H1 (cell line): Measurements from ENCODE around the gene ZNF709. TPM values are rescaled to one million over a fixed set of nuclear protein-coding genes. Genes with fewer than 3 reads are reported as not detected.

Source experiments
- CTCF ChIA-PET: fragments of 300-600 bp; sonication (Branson Sonifier 250); formaldehyde crosslinking; loops from one replicate; lab custom pipeline; 2021; ENCODE audit not compliant: partially characterized antibody; lab: Charles Lee
- POLR2A ChIA-PET: fragments of 300-600 bp; sonication (Branson Sonifier 250); formaldehyde crosslinking; loops from one replicate; lab custom pipeline; 2021; ENCODE audit warnings: inconsistent platforms; ENCODE audit not compliant: partially characterized antibody; lab: Charles Lee
- DNase-seq, 2 experiments: peaks; one replicate each; pipeline versions ENCODE4 v3.0.0 to v3.0.0-alpha.2; 2010 to 2022; ENCODE audit warnings: low spot score in 2 of 2, low read depth in 1 of 2, mixed read lengths in 1 of 2
- FAIRE-seq: peaks from 2 replicates; lab custom pipeline; 2011; peaks lifted over from hg19 to GRCh38; lab: Jason Lieb, UNC
- H2AFZ ChIP-seq: 2 replicates; pipeline ENCODE4 v1.8.1; 2012; ENCODE audit warnings: low read length, inconsistent platforms
- H2AK5ac ChIP-seq: 2 replicates; pipeline ENCODE4 v1.6.1; 2013; ENCODE audit warnings: low read depth, low read length
- H2BK120ac ChIP-seq: replicated peaks from 2 replicates; pipeline ENCODE3; 2013; ENCODE audit warnings: low read depth, low read length, inconsistent platforms
- H2BK12ac ChIP-seq: 2 replicates; pipeline ENCODE4 v1.6.1; 2013; ENCODE audit warnings: low read depth, low read length
- H2BK15ac ChIP-seq: 2 replicates; pipeline ENCODE4 v1.6.1; 2013; ENCODE audit warnings: low read length
- H2BK20ac ChIP-seq: 2 replicates; pipeline ENCODE4 v1.6.1; 2013; ENCODE audit warnings: low read length
- H2BK5ac ChIP-seq: 2 replicates; pipeline ENCODE4 v1.6.1; 2013; ENCODE audit warnings: low read depth, low read length
- H3K14ac ChIP-seq: 2 replicates; pipeline ENCODE4 v1.6.1; 2013; ENCODE audit warnings: inconsistent platforms; ENCODE audit not compliant: insufficient read length
- H3K18ac ChIP-seq: 2 replicates; pipeline ENCODE4 v1.6.1; 2013; ENCODE audit warnings: low read length; ENCODE audit errors: extremely low read depth
- H3K23ac ChIP-seq: 2 replicates; pipeline ENCODE4 v1.6.1; 2013; ENCODE audit warnings: inconsistent platforms; ENCODE audit not compliant: insufficient read length
- H3K23me2 ChIP-seq: 2 replicates; pipeline ENCODE4 v1.6.1; 2013; ENCODE audit warnings: low read depth, low read length
- H3K27ac ChIP-seq: 2 replicates; pipeline ENCODE4 v1.6.1; 2011; ENCODE audit warnings: low read depth, low read length, inconsistent platforms
- H3K27me3 ChIP-seq, 4 experiments: replicated peaks in 1 of 4; 1 replicate in 1 of 4; 2 replicates in 3 of 4; pipeline versions ENCODE4 v1.6.1 to v1.8.1; 2011 to 2013; ENCODE audit warnings: low read length in 3 of 4, mild to moderate bottlenecking in 3 of 4, inconsistent platforms in 2 of 4, mixed read lengths in 2 of 4, moderate library complexity in 1 of 4; ENCODE audit not compliant: control insufficient read depth in 3 of 4, insufficient read depth in 3 of 4; ENCODE audit errors: extremely low read depth in 1 of 4
- H3K36me3 ChIP-seq, 4 experiments: 2 replicates each; pipeline versions ENCODE4 v1.6.1 to v1.8.1; 2011 to 2013; ENCODE audit warnings: mild to moderate bottlenecking in 4 of 4, low read length in 3 of 4, moderate library complexity in 2 of 4, control low read depth in 1 of 4, inconsistent platforms in 1 of 4; ENCODE audit not compliant: insufficient read depth in 4 of 4, control insufficient read depth in 2 of 4
- H3K4ac ChIP-seq: replicated peaks from 2 replicates; pipeline ENCODE3; 2013; ENCODE audit warnings: low read length, low read depth, mixed read lengths, inconsistent platforms; ENCODE audit not compliant: insufficient read length
- H3K4me1 ChIP-seq, 4 experiments: replicated peaks in 1 of 4; 1 replicate in 1 of 4; 2 replicates in 3 of 4; pipeline versions ENCODE4 v1.6.1 to v1.8.1; 2011 to 2013; ENCODE audit warnings: low read length in 3 of 4, inconsistent platforms in 2 of 4, mixed read lengths in 1 of 4; ENCODE audit not compliant: insufficient read depth in 4 of 4, control insufficient read depth in 3 of 4
- H3K4me2 ChIP-seq, 2 experiments: 2 replicates each; pipeline versions ENCODE4 v1.6.1 to v1.8.1; 2011 to 2013; ENCODE audit warnings: low read depth in 2 of 2, low read length in 2 of 2, control low read depth in 1 of 2, inconsistent platforms in 1 of 2, mild to moderate bottlenecking in 1 of 2; ENCODE audit not compliant: insufficient read depth in 1 of 2
- H3K4me3 ChIP-seq, 4 experiments: fragments of 200-600, 300-600 bp in 1 of 4; sonication (generic), shearing (Covaris generic), sonication (Bioruptor Twin) in 1 of 4; 2 replicates each; pipeline versions ENCODE4 v1.5.1 to v1.8.1; 2011 to 2016; ENCODE audit warnings: low read length in 4 of 4, low read depth in 3 of 4, control low read depth in 2 of 4, inconsistent platforms in 2 of 4, mild to moderate bottlenecking in 2 of 4, mixed read lengths in 1 of 4, moderate library complexity in 1 of 4; ENCODE audit not compliant: insufficient read depth in 2 of 4; ENCODE audit errors: extremely low read depth in 1 of 4
- H3K56ac ChIP-seq: replicated peaks from 2 replicates; pipeline ENCODE3; 2013; ENCODE audit warnings: low read depth, mild to moderate bottlenecking, mixed read lengths, low read length, inconsistent platforms; ENCODE audit not compliant: insufficient read length
- H3K79me1 ChIP-seq: 2 replicates; pipeline ENCODE4 v1.6.1; 2013; ENCODE audit warnings: low read depth, low read length, control low read depth
- H3K79me2 ChIP-seq, 2 experiments: 2 replicates each; pipeline versions ENCODE4 v1.6.1 to v1.8.1; 2012 to 2013; ENCODE audit warnings: low read length in 2 of 2, mild to moderate bottlenecking in 2 of 2, inconsistent platforms in 1 of 2; ENCODE audit not compliant: insufficient read depth in 2 of 2, control insufficient read depth in 1 of 2
- H3K9ac ChIP-seq, 4 experiments: replicated peaks in 1 of 4; 1 replicate in 1 of 4; 2 replicates in 3 of 4; pipeline versions ENCODE4 v1.6.1 to v1.8.1; 2011 to 2013; ENCODE audit warnings: low read depth in 3 of 4, low read length in 3 of 4, control low read depth in 2 of 4, mild to moderate bottlenecking in 2 of 4, moderate library complexity in 2 of 4, inconsistent platforms in 1 of 4; ENCODE audit errors: extremely low read depth in 1 of 4
- H3K9me3 ChIP-seq, 2 experiments: 2 replicates each; pipeline versions ENCODE4 v1.6.1 to v1.8.1; 2012 to 2013; ENCODE audit warnings: mild to moderate bottlenecking in 2 of 2, moderate library complexity in 2 of 2, control low read depth in 1 of 2, inconsistent platforms in 1 of 2, low read depth in 1 of 2, low read length in 1 of 2, mixed read lengths in 1 of 2; ENCODE audit not compliant: insufficient read depth in 2 of 2
- H4K20me1 ChIP-seq, 2 experiments: replicated peaks in 1 of 2; 2 replicates each; pipeline versions ENCODE3 to v1.8.1; 2011 to 2013; ENCODE audit warnings: inconsistent platforms in 2 of 2, low read length in 2 of 2, mild to moderate bottlenecking in 1 of 2; ENCODE audit not compliant: insufficient read depth in 2 of 2, control insufficient read depth in 1 of 2
- H4K5ac ChIP-seq: 2 replicates; pipeline ENCODE4 v1.6.1; 2013; ENCODE audit warnings: low read length, low read depth, mixed read lengths, inconsistent platforms; ENCODE audit not compliant: insufficient read length
- H4K8ac ChIP-seq: 2 replicates; pipeline ENCODE4 v1.8.0; 2013; ENCODE audit warnings: mild to moderate bottlenecking, moderate library complexity, low read length, inconsistent platforms; ENCODE audit not compliant: insufficient read depth; ENCODE audit errors: extremely low read depth
- H4K91ac ChIP-seq: replicated peaks from 2 replicates; pipeline ENCODE3; 2013; ENCODE audit warnings: low read length, mixed read lengths, inconsistent platforms; ENCODE audit not compliant: insufficient read length
- ATF2 ChIP-seq: IDR thresholded peaks from 2 replicates; pipeline ENCODE4 v1.6.1; 2012; ENCODE audit warnings: low read length, inconsistent platforms
- EZH2 ChIP-seq: fragments of 200-600 bp; sonication (generic); IDR thresholded peaks from 2 replicates; pipeline ENCODE4 v1.7.1; 2012; ENCODE audit warnings: low read depth, mild to moderate bottlenecking, moderate library complexity, low read length, inconsistent platforms; ENCODE audit not compliant: severe bottlenecking
- FOSL1 ChIP-seq: IDR thresholded peaks from 2 replicates; pipeline ENCODE4 v1.6.1; 2011; ENCODE audit warnings: mild to moderate bottlenecking, low read depth, low read length, moderate library complexity; ENCODE audit not compliant: insufficient read depth
- GTF2F1 ChIP-seq: IDR thresholded peaks from 2 replicates; pipeline ENCODE4 v1.6.1; 2012; ENCODE audit warnings: low read depth, low read length, improper control_type of control experiment, borderline replicate concordance
- HDAC6 ChIP-seq: IDR thresholded peaks from one replicate; pipeline ENCODE4 v1.7.1; 2012; ENCODE audit warnings: low read depth, mild to moderate bottlenecking, inconsistent platforms, low read length, moderate library complexity
- KDM4A ChIP-seq: IDR thresholded peaks from one replicate; pipeline ENCODE4 v1.7.1; 2012; ENCODE audit warnings: low read depth, mild to moderate bottlenecking, moderate library complexity, low read length, inconsistent platforms; ENCODE audit not compliant: severe bottlenecking
- MAFK ChIP-seq: IDR thresholded peaks from 2 replicates; pipeline ENCODE4 v1.6.1; 2012; ENCODE audit warnings: low read depth, mild to moderate bottlenecking, improper control_type of control experiment, low read length
- SIRT6 ChIP-seq: IDR thresholded peaks from one replicate; pipeline ENCODE4 v1.7.1; 2012; ENCODE audit warnings: low read length, inconsistent platforms
- SP2 ChIP-seq: IDR thresholded peaks from 2 replicates; pipeline ENCODE4 v1.6.1; 2012; ENCODE audit warnings: mild to moderate bottlenecking, low read length, inconsistent platforms
- TAF1 ChIP-seq: IDR thresholded peaks from 2 replicates; pipeline ENCODE4 v1.6.1; 2011; ENCODE audit warnings: mild to moderate bottlenecking, low read depth, low read length
- TAF7 ChIP-seq: optimal IDR thresholded peaks from 2 replicates; pipeline ENCODE3; 2011; ENCODE audit warnings: low read depth, mild to moderate bottlenecking, inconsistent platforms, low read length, moderate library complexity, borderline replicate concordance
- TEAD4 ChIP-seq: IDR thresholded peaks from 2 replicates; pipeline ENCODE4 v1.6.1; 2012; ENCODE audit warnings: low read depth, low read length, inconsistent platforms, mixed read lengths
- ZNF274 ChIP-seq: IDR thresholded peaks from 2 replicates; pipeline ENCODE4 v1.7.0; 2012; ENCODE audit warnings: low read length, borderline replicate concordance; ENCODE audit errors: extremely low read depth
- WGBS, 2 experiments: shearing (Covaris generic) in 1 of 2; methylation state at CpG; one replicate each; pipeline versions ENCODE4 v1.1.6 to v1.1.7; 2013 to 2015; ENCODE audit warnings: low lambda C conversion rate in 2 of 2, mixed read lengths in 2 of 2, inconsistent platforms in 1 of 2, low coverage in 1 of 2, missing lambda C conversion rate in 1 of 2; ENCODE audit not compliant: insufficient replicate concordance in 2 of 2, insufficient coverage in 1 of 2, insufficient read length in 1 of 2; ENCODE audit errors: extremely low coverage in 1 of 2, missing lambda C conversion rate in 1 of 2; 5-methylcytosine and 5-hydroxymethylcytosine counted together
- polyA plus RNA-seq, 7 experiments: library from polyadenylated mRNA; depleted of rRNA in 3 of 7; stranded (reverse) in 5 of 7; unstranded in 2 of 7; fragments of >200 nt in 5 of 7; fragments of 200-250 nt in 2 of 7; gene quantifications; 1 replicate in 5 of 7; 2 replicates in 1 of 7; 4 replicates in 1 of 7; pipeline versions ENCODE4 v1.2.1 to v1.2.3, GENCODE V29; 2011 to 2013; ENCODE audit warnings: missing spikeins in 2 of 7, mixed read lengths in 2 of 7
- total RNA-seq: library from RNA; stranded (reverse); fragmentation: NEBNext Ultra II Directional; extraction: Animal tissue kit (Norgen Biotek cat#: 25700); gene quantifications from 2 replicates; pipeline ENCODE4 v1.2.1, GENCODE V29; 2021

ZNF709 gene
- total and polyA plus RNA-seq, 2 of the 8 experiments (the other 6 are each of a cell fraction or from before 2014, with no cell fraction given): 1.3 to 2.2 TPM

- 96% methylated on average over 2 of the region's 2 CpGs; no CpG with 5 or more reads in 1 of the 2 experiments for WGBS, 2 experiments
- POLR2A ChIA-PET: no interaction called here
- Histone ChIP-seq H3K9ac (no peak overlapping the region), H3K79me1 (no peaks in the 10 kb centered on the region), H3K23me2 (no peaks in the 10 kb centered on the region), H2BK5ac (no peak overlapping the region), H2BK20ac (no peak overlapping the region), H3K9me3 (peaks cover 6 to 7% of the 10 kb centered on the region in 2 experiments; a peak in 1 of 4 replicates), H3K4me3 (no peak overlapping the region), H3K4ac (no peak overlapping the region), H3K4me1 (no peaks in the 10 kb centered on the region), H3K27me3 (no peaks in the 10 kb centered on the region), H3K4me2 (no peak overlapping the region), H2BK120ac (no peak overlapping the region), H4K91ac (no peak overlapping the region), H3K14ac (no peak overlapping the region), H4K8ac (no peak overlapping the region), H3K79me2 (no peaks in the 10 kb centered on the region), H2AFZ (no peak overlapping the region), H2BK15ac (no peak overlapping the region), H3K23ac (no peak overlapping the region), H4K5ac (no peak overlapping the region), H3K27ac (no peak overlapping the region), H3K56ac (no peak overlapping the region), H2AK5ac (no peak overlapping the region), H3K18ac (no peak overlapping the region), H2BK12ac (no peak overlapping the region), H4K20me1 (no peaks in the 10 kb centered on the region), H3K36me3 (no peaks in the 10 kb centered on the region; a peak in 1 of 8 replicates)
- CTCF ChIA-PET: interaction anchor here (0.6 kb wide), 2 partner anchors 202 to 271 kb away, joined by 3 read pairs; no protein-coding TSS in a partner anchor
- DNase-seq (no peak), FAIRE-seq (no peak)
- TF ChIP-seq ATF2 (no peak), SP2 (no peak), MAFK (no peak), SIRT6 (no peak), FOSL1 (no peak), TAF7 (no peak), TEAD4 (no peak), GTF2F1 (no peak), ZNF274 (no peak), HDAC6 (no peak), KDM4A (no peak), EZH2 (no peak), TAF1 (no peak)
Observed at GRCh38 chr19:12411893-12412292, 72.7 kb downstream of the ZNF709 start.
